C4-2B (cell line): ENCODE results near the gene NDUFS8.
A peak's percentile ranks its signal among the peaks of the same experiment; 100 is the strongest.

Experiments
- H3K27ac ChIP-seq: fragments of 450-650 bp; 2 replicates; pipeline ENCODE4 v1.5.1; 2017
- ZFX ChIP-seq: fragments of 450-650 bp; IDR thresholded peaks from 2 replicates; pipeline ENCODE4 v1.6.1; 2017
- TF ChIP-seq, protein P1 (sequence below): fragments of 450-650 bp; conservative IDR thresholded peaks from 2 replicates; pipeline ENCODE4 v1.5.1; 2017; ENCODE audit warnings: mild to moderate bottlenecking

NDUFS8 gene

DNA sequence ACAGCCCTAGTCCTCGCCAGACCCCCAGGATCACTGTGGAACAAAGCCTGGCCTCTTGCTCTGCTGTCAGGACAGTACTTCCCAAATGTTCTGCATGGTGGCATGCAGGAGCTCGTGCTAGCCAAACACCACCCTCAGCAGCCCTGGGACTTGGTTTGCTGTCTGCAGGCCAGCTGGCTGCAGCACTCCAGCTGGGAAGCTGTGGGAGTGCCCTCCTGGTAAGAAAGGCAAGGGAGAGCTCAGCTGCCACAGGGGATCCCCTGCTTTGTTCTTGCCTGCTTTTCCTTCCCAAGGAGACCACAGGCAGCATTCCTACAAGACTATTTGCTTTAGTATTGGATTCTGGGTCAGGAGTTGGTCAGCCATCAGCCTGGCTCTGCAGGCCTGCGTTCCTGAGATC, 36.3 kb downstream of the NDUFS8 start:
- TF ChIP-seq, protein P1, sequence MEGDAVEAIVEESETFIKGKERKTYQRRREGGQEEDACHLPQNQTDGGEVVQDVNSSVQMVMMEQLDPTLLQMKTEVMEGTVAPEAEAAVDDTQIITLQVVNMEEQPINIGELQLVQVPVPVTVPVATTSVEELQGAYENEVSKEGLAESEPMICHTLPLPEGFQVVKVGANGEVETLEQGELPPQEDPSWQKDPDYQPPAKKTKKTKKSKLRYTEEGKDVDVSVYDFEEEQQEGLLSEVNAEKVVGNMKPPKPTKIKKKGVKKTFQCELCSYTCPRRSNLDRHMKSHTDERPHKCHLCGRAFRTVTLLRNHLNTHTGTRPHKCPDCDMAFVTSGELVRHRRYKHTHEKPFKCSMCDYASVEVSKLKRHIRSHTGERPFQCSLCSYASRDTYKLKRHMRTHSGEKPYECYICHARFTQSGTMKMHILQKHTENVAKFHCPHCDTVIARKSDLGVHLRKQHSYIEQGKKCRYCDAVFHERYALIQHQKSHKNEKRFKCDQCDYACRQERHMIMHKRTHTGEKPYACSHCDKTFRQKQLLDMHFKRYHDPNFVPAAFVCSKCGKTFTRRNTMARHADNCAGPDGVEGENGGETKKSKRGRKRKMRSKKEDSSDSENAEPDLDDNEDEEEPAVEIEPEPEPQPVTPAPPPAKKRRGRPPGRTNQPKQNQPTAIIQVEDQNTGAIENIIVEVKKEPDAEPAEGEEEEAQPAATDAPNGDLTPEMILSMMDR, result no peak
- no peak for TF ChIP-seq ZFX
- H3K27ac ChIP-seq, result no peak overlapping the region

DNA sequence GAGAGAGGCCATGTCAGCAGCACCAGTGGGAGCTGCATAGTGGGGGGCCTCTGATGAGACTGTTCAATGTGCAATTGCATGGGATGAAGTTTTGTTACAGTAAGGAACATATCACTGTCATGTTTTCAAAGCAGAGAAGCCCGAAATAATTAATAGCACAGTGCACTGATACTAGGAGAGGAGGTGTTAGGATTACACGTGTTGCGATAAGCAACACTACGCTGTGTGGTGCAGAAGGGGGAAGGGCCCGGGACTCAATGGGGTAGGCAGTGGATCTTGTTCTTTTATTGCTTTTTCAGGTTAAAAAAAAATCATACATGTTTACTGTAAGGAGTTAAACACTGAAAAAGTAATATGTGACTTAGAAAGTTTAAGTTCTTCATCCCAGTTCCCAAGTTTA, 37.5 kb downstream of the NDUFS8 start:
- H3K27ac ChIP-seq, result no peak overlapping the region
- no peak for TF ChIP-seq ZFX
- TF ChIP-seq, protein P1, result no peak

DNA sequence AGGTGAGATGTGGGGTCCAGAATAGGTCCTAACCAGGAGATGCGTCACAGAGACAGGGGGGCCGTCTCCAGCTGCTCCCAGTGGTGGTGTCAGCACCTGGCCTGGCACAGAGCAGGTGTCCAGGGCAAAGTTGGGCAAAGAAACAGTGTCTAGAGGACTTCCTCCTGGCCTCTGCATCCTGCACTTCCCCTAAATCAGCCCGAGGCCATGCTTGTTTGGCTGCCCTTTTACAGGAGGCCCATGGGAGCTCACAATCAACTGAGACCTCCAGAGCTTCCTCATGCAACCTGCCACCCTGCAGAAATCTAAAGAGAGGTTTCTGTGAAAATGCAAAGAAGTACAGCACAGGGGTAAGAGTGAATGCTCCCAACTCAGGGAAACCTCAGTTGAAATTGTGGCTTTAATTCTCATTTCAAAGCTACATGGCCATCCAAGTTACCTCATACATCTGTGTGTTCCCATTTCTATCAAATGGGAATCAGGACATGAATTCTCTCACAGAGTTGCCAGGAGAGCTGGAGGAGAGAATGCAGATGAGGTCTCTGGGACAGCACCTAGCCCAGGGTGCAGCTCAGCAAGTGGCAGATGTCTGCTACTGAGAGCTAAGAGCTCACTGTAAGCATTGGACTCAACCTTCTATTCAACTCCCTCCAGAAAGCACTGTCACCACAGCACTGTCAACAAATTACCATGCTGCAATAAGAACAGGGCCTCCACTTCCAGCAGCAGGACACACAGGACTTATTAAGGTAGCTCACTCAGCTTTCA, 41.0 kb downstream of the NDUFS8 start:
- no peak for TF ChIP-seq ZFX
- TF ChIP-seq, protein P1, result no peak
- no peak overlapping the region for H3K27ac ChIP-seq

GRCh38 chr11:68074584-68075352, 44.3 kb downstream of the NDUFS8 start:
- H3K27ac ChIP-seq, result no peak overlapping the region
- TF ChIP-seq ZFX, result no peak
- TF ChIP-seq, protein P1, result no peak

DNA sequence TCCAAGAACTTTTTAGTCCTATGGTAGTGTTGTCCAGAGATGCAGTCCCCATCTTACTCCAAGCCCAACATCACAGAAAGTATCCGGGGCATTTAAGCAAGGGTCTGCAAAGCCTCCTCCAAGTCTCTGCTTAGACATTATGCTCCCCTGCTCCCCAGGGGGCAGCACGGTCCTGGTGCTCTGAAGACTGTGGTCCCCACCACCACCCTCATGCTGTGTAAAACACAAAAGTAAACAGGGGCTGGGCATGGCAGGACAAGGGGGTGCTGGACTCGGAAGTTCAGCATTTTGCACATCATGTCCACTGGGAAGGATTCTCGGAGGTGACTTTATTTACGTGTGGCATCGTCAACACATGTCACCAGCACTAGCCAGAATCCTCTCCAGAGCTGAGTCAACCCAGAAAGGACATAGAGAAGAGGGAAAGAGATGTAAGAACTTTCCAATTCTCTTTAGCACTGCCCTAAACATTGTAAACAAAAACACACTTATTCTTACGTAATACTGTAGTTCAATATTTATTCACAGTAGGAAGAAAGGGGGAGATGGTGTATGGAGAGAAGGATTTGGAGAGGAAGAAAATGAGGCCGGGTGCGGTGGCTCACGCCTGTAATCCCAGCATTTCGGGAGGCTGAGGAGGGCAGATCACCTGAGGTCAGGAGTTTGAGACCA, 46.0 kb downstream of the NDUFS8 start:
- H3K27ac ChIP-seq, result peak overlapping the region; percentile 1; the same call in 1 of the 2 replicates
- no peak for TF ChIP-seq ZFX
- TF ChIP-seq, protein P1, result no peak

- H3K27ac ChIP-seq, result peak overlapping the region; percentile 28
- no peak for TF ChIP-seq ZFX
- TF ChIP-seq, protein P1, result no peak
Measured at GRCh38 chr11:68077617-68078582, 47.4 kb downstream of the NDUFS8 start.
